HepG2 (cell line): Measurements from ENCODE around the gene L3MBTL3.

ENCODE experiments used
- CTCF ChIP-seq: sonication (generic); formaldehyde crosslinking; IDR thresholded peaks from 2 replicates; pipeline ENCODE4 v1.5.0; 2020; ENCODE audit warnings: mild to moderate bottlenecking, missing genetic modification reagents, moderate library complexity
- HNF1A ChIP-seq, 2 experiments: sonication (generic) in 1 of 2; formaldehyde crosslinking in 1 of 2; IDR thresholded peaks; 2 replicates each; pipeline versions ENCODE4 v1.4.0 to v1.6.1; 2016 to 2020; ENCODE audit warnings: borderline replicate concordance in 1 of 2, low read depth in 1 of 2, mild to moderate bottlenecking in 1 of 2, missing genetic modification reagents in 1 of 2
- HNF4G ChIP-seq, 2 experiments: sonication (generic) in 1 of 2; formaldehyde crosslinking in 1 of 2; IDR thresholded peaks; 2 replicates each; pipeline versions ENCODE4 v1.4.0 to v1.6.1; 2011 to 2020; ENCODE audit warnings: borderline replicate concordance in 2 of 2, low read depth in 2 of 2, mild to moderate bottlenecking in 2 of 2, low read length in 1 of 2, missing genetic modification reagents in 1 of 2, moderate library complexity in 1 of 2
- TARDBP ChIP-seq: sonication (generic); formaldehyde crosslinking; IDR thresholded peaks from 2 replicates; pipeline ENCODE4 v1.8.0; 2022; ENCODE audit warnings: mild to moderate bottlenecking, missing genetic modification reagents
- TEAD2 ChIP-seq: sonication (generic); formaldehyde crosslinking; IDR thresholded peaks from 2 replicates; pipeline ENCODE4 v1.9.0; 2021; ENCODE audit warnings: missing genetic modification reagents
- U2AF1 ChIP-seq: fragments of 200-400 bp; formaldehyde crosslinking; optimal IDR thresholded peaks from 2 replicates; pipeline ENCODE3; 2017; ENCODE audit warnings: mild to moderate bottlenecking, low read depth, low read length
- ZNF17 ChIP-seq: sonication (generic); formaldehyde crosslinking; IDR thresholded peaks from 2 replicates; pipeline ENCODE4 v1.5.0; 2020; ENCODE audit warnings: mild to moderate bottlenecking, missing genetic modification reagents

- TF ChIP-seq CTCF (CRISPR knock-in tag) (no peak), HNF4G (IDR thresholded peaks at IDR 0.05; ENCODE audit: borderline replicate concordance, low read depth, low read length) (no peak), HNF4G (CRISPR knock-in tag; IDR thresholded peaks at IDR 0.05; ENCODE audit: borderline replicate concordance, low read depth) (no peak), HNF1A (IDR thresholded peaks at IDR 0.05; ENCODE audit: low read depth) (no peak), HNF1A (CRISPR knock-in tag; IDR thresholded peaks at IDR 0.05; ENCODE audit: borderline replicate concordance) (no peak), TEAD2 (CRISPR knock-in tag) (no peak), U2AF1 (no peak), ZNF17 (CRISPR knock-in tag) (no peak), TARDBP (CRISPR knock-in tag) (no peak)
These were observed 17.6 kb upstream of the L3MBTL3 start for GRCh38 chr6:130000526-130001421.
